ENCODE measurements around the gene FRAS1.

The FRAS1 gene

GRCh38 chr4:78332976-78333375 is 275.9 kb downstream of the FRAS1 start:
- no peak for DNase-seq

DNA sequence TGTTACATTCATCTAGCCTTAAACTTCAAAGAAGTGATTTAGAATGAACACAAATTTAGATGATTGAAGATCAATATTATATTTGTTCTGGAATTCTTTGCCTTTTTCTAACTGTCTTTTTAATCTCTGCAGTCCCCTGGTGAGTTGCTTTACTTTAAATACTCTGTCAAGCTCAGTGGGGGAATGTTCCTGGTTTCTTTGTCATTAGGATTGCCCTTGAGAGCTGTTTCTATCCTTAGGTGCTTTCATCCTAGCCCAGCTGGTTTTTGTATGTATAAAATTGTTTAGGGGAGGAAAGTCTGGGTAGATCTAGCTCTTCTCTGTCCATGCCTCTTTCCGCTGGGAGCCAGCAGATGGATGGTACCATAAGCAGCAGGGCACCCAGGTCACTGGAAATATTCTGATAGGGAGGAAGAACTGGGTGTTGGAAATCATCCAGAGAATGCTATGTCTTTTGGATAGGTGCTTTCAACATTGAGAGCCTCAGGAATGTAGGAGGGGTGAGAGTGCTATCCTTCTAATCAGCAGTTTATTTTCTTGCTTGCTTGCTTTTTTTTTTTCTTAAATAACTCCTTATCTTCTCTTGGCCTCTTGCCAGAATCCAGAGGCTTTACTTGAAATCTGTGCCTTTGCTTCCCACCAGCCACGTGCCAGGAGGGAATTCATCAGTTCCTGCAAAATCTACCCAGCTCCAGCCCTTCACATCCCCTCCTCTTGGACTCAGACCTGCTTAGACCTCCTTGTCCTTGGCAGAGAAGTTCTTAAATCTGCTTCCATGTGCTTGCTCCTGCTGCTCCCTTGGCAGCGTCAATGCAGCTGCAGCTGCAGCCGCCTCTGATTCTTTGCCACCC is 279.2 kb downstream of the FRAS1 start:
- no peak for DNase-seq

DNA sequence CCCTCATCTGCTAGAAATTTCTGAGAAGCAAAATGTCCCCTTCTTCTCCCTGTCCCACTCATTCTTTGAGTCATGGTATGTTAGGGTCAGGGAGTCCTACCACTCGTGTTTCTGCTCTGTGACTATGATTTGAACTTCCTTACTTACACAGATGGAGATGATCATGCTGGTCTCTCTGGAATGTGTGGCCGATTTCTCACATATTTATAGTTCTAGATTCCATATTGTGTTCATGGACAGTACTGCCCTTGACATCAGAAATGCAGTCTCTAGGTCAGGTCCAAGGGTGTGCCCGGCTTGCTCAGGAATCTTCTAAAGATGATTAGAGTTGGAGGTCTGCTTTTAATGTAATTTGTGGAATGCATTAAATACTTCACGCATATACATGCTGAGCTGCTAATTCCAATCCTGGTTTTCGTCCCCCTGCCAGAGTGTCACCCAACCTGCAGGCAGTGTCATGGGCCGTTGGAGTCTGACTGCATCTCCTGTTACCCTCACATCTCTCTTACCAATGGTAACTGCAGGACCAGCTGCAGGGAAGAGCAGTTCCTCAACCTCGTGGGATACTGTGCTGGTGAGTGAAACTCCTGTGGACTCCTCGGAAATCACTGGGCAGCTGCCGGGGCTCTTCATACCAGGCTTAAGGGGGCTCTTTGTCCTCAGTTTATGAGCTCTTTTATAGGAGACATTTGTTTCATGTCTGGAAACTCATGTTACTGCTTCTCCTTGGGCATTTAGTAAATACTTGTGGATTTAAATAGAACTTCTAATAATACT is 280.3 kb downstream of the FRAS1 start:
- no peak for DNase-seq

DNA sequence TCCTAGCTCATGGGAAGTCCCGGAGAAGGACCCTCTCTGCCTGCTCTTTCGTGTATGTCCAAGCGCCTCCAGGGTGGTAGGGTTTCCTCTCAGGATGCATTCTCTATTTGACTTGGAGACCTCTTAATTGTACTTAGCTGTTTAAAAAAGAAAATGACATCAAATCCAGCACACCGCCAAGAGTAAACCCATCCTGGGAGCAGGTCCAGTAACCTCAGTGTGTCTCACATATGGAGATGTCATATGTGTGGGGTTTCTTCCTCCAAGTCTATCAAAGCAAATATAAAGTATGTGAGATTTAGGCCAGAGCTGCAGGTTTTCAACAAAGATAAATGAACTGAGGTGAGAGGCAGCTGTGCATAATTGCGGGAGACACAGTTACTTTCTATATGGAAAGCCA is 285.0 kb downstream of the FRAS1 start:
- no peak for DNase-seq

- no peak for DNase-seq
These were observed 286.6 kb downstream of the FRAS1 start for GRCh38 chr4:78343682-78344081.

- no peak for DNase-seq
These were observed 288.1 kb downstream of the FRAS1 start for GRCh38 chr4:78345237-78345636.

DNA sequence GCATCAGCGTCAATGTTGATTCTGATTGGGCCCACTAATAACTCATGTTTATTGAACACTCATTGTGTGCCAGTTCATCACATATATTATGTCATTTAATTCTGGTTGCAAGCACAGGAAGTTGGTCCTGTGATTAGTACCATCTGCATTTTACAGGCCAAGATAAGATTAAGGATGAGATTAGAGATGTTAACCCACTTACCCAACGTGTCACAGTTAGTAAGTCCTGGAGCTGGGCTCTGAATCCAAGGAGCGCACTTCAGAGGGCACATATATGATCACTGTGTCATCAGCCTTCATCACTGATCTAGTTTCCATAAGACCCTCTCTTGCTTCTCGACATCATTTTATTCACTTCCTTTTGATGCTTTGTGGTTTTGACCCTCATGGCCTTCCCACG is 289.1 kb downstream of the FRAS1 start:
- no peak for DNase-seq

GRCh38 chr4:78347527-78347926 is 290.4 kb downstream of the FRAS1 start:
- DNase-seq = no peak

DNA sequence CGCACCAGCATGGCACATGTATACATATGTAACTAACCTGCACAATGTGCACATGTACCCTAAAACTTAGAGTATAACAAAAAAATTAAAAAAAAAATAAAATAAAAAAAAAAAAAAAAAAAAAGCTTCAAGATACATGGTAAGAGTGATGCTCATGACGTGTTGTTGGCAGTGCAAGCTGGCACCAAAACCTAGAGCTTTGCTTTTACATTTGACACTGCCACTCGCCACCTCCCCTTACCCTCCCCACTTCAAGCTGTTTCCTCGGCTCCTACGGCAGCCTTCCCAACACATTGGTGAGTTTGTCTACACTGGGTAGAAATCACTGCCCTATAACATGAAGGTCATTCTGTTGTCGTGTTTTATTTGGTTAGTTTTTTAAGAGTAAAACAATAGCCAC is 296.8 kb downstream of the FRAS1 start:
- DNase-seq = no peak

DNA sequence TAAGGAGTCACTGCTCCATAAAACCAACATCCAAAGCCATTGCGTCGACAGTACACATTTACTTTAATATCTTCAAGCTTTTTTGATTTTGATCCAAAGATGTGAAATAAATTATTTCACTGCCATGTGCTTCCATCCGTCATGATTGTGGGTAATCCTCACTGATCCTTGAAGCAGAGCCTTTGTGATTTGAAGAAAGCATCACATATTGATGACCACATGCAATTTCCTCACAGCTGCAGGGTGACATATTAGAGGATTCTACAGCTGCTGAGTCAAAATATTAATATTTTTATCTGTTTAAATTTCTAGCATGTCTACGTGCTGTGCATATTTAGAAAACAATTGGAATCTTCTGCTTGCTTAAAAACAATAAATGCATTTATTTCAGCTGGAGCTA is 297.7 kb downstream of the FRAS1 start:
- DNase-seq = no peak

DNA sequence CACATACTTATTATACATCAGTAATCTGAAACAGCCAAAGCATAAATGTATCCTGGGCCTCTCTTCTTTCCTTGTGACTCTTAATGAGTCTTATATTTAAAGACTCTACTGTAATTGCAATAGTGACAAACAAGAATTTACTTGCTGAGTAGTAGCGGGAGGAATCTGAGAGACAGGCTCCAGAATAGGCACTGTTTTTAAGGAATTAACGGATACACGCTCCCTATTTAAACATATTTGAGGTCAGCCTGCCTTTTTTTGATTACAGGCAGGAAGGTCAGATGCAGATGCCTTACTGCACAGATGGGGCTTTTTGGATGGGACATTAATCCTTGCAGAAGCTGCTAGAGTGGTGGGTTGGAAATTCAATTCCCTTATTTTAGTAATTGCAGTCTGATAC is 298.2 kb downstream of the FRAS1 start:
- DNase-seq = no peak

- DNase-seq = no peak
These were observed 299.2 kb downstream of the FRAS1 start for GRCh38 chr4:78356251-78356786.

DNA sequence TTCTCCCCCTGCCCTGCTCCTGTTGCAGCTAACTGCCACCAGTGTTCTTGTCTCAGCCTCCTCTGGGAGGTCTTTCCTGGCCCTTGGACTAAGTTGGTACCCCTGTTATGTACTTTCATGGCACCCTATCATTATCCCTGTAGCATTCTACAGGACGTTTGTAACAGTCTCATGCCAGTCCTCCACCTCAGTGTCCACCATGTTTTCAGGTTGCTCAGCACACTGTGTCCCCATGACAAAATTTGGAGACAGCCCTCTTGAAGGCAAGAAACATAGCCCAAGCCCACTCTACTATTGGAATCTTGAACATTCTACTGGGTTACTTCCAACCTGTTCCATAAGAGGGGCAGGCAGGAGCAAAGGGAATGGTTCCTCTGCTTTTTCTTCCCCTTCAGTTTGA is 300.0 kb downstream of the FRAS1 start:
- no peak for DNase-seq

- DNase-seq = no peak
These were observed 303.3 kb downstream of the FRAS1 start for GRCh38 chr4:78360466-78360865.

- DNase-seq = no peak
These were observed 304.5 kb downstream of the FRAS1 start for GRCh38 chr4:78361621-78362120.

DNA sequence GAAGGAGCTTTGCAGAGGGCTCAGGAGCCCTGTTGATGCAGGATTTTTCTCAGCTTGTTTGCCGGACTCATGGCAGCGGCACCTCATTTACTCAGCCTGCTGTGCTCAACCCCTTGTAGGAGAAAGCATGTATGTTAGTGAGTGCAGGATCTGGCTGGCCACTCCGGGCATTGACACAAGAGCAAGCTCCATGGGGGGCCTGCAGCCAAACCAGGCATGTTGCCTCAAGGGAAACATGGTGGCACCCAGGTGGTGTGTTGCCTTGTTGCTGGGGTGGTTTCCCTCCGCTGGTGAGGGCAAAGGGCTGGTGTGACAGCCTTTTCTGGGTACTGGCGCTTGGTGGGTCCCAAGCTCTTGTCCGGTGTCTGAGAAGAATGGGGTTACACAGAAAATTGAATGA is 305.2 kb downstream of the FRAS1 start:
- no peak for DNase-seq

GRCh38 chr4:78363031-78363570 is 306.0 kb downstream of the FRAS1 start:
- DNase-seq = no peak

DNA sequence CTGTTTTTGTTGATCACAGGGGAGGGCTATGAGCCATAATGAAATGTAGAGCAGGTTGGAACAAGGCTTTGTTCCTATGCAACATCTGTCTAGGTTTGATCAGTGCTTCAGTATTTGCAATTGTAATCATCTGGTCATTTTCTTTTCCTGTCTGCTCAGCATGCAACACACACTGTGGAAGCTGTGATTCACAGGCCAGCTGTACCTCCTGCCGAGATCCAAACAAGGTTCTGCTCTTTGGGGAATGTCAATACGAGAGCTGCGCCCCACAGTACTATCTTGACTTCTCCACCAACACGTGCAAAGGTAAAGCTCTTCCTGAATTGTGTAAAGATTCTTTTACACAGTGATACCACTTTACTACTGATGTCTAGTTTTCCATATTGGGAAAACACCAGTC is 312.6 kb downstream of the FRAS1 start:
- no peak for DNase-seq

- DNase-seq = no peak
These were observed 313.7 kb downstream of the FRAS1 start for GRCh38 chr4:78370631-78371372.

DNA sequence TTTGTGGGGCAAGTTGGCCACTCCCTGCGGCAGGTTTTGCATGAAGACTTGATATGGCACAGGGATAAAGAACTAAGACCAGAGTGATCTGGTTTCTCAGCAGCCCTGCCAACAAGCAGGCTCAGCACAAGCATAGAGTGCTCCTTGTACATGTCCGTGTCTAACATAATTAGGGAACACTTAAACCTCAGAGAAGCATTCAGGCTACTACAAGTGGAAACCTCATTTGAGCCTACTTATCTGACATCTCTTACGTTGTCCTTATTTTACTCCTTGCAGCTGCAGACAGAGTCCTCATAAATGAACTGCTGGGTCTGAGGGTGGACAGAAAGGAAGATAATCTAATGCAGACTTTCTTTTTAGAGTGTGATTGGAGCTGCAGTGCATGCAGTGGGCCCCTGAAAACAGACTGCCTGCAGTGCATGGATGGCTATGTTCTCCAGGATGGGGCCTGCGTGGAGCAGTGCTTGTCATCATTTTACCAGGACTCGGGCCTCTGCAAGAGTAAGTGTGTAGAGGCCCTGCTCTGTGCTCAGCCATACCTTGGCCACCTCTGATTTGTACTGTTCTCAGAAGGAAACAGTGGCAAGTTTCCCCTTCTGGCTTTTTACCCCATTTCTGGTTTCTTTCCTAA is 315.3 kb downstream of the FRAS1 start:
- no peak for DNase-seq

GRCh38 chr4:78377555-78377954 is 320.4 kb downstream of the FRAS1 start:
- DNase-seq = no peak

DNA sequence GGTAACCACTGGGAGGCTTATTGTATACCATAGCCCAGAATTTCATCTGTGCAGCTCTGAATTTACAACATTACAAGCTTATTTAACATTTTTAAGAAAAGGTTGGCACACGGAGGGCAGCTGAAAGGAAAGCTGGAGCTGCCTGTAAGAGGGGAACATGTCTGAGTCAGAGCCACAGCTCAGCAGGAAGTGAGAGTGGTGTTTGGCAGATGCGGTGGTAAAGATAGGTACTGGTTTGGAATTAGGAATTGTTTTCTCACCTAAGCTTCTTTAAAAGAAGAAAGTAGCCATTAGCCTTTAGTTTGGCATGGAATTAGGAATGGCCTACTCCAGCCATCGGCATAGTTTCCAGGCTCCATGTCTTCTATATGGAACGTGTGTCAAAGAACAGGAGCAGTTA is 321.9 kb downstream of the FRAS1 start:
- DNase-seq = no peak

All from activated CD4-positive, alpha-beta T cell treated with anti-CD3 and anti-CD28 coated beads, Interleukin-2, Interleukin-6, amounts not matched to agents 100 ng/mL and 50 ng/mL, durations not matched to agents 16 hours and 8 hours (primary cell).